ENCODE results near the gene SPRED3.
"Not testable (repeated sequence)": the region's sequence is repeated elsewhere in the genome, so short reads cannot be mapped to it uniquely, and the experiment has no call there.

Gene SPRED3

DNA sequence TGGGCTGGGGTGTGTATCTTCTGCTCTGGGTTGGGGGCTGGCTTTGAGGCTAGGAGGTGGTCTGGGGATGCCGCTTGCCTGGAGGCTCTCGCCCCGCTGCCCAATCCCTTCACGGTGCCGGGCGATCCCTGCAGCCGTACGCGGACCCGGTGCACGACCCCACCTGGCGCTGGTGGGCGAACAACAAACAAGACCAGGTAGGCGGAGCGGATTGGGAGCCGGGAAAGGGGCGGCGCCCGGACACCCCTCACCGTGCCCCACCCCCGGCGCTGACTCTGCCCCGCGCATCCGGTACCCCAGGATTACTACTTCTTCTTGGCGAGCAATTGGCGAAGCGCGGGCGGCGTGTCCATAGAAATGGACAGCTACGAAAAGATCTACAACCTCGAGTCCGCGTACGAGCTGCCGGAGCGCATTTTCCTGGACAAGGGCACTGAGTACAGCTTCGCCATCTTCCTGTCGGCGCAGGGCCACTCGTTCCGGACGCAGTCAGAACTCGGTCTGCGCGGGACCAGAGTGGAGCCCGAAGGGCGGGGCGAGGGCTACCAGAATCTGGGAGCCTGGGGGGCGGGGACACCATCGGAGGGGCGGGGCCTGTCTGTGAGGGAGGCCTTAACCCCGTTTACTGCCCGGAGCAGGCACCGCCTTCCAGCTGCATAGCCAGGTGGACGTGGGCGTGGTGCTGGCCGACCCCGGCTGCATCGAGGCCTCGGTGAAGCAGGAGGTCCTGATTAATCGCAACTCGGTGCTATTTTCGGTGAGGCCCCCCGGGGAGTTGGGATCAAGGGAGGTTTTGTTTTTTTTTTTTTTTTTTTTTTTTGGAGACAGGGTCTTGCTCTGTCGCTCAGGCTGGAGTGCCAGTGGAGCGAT lies 26.2 kb upstream of the SPRED3 start:
- no peaks in the 10 kb centered on the region; the same call in 1 of the 2 replicates for H4K20me1 ChIP-seq (ENCODE audit: insufficient read depth, low read length)
- no peaks in the 10 kb centered on the region for H3K36me3 ChIP-seq (ENCODE audit: insufficient read depth, low read length)
- H3K27ac ChIP-seq (ENCODE audit: low read length) = no peak overlapping the region
- no peak overlapping the region for H3K4me3 ChIP-seq (ENCODE audit: low read depth in 1 of 2, low read length in 2 of 2)
- no peaks in the 10 kb centered on the region for H3K4me1 ChIP-seq (ENCODE audit: insufficient read depth, low read length)
- DNase-seq (no peak), ATAC-seq (ENCODE audit: insufficient read depth, low read depth) (no peak)
- H3K4me2 ChIP-seq (ENCODE audit: insufficient read depth, low read length) = no peak overlapping the region
- TF ChIP-seq, protein P1, sequence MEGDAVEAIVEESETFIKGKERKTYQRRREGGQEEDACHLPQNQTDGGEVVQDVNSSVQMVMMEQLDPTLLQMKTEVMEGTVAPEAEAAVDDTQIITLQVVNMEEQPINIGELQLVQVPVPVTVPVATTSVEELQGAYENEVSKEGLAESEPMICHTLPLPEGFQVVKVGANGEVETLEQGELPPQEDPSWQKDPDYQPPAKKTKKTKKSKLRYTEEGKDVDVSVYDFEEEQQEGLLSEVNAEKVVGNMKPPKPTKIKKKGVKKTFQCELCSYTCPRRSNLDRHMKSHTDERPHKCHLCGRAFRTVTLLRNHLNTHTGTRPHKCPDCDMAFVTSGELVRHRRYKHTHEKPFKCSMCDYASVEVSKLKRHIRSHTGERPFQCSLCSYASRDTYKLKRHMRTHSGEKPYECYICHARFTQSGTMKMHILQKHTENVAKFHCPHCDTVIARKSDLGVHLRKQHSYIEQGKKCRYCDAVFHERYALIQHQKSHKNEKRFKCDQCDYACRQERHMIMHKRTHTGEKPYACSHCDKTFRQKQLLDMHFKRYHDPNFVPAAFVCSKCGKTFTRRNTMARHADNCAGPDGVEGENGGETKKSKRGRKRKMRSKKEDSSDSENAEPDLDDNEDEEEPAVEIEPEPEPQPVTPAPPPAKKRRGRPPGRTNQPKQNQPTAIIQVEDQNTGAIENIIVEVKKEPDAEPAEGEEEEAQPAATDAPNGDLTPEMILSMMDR (IDR thresholded peaks at IDR 0.05; ENCODE audit: borderline replicate concordance, extremely low read depth, low read length, poor library complexity, severe bottlenecking) = no peak
- no peak for TF ChIP-seq EZH2 (IDR thresholded peaks at IDR 0.05; ENCODE audit: borderline replicate concordance, low read depth, low read length, severe bottlenecking)
- H3K9ac ChIP-seq (ENCODE audit: low read depth, low read length) = no peak overlapping the region
- no peaks in the 10 kb centered on the region for H3K79me2 ChIP-seq (ENCODE audit: insufficient read depth, low read length)
- H2AFZ ChIP-seq (ENCODE audit: low read depth, low read length) = no peak overlapping the region
- H3K27me3 ChIP-seq (ENCODE audit: insufficient read depth, low read length, poor library complexity) = peaks cover 4% of the 10 kb centered on the region
- H3K9me3 ChIP-seq (ENCODE audit: insufficient read depth, low read length, severe bottlenecking) = peaks cover 4% of the 10 kb centered on the region

DNA sequence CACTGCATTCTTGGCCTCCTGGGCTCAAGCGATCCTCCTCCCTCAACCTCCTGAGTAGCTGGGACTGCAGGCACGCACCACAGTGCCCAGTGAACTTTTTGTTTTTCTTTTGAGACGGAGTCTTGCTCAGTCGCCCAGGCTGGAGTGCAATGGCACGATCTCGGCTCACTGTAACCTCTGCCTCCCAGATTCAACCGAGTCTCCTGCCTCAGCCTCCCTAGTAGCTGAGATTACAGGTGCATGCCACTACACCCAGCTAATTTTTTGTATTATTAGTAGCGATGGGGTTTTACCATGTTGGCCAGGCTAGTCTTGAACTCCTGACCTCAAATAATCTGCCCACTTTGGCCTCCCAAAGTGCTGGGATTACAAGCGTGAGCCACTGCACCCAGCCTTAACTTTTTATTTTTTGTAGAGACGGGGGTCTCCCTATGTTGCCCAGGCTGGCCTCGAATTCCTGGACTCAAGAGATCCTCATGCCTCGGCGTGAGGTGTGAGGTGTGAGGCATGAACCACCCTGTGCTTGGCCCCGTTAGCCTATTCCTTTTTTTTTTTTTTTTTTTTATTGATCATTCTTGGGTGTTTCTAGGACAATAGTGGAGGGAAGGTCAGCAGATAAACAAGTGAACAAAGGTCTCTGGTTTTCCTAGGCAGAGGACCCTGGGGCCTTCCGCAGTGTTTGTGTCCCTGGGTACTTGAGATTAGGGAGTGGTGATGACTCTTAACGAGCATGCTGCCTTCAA lies 25.4 kb upstream of the SPRED3 start:
- H3K27ac ChIP-seq (ENCODE audit: low read length); H3K4me2 ChIP-seq (ENCODE audit: insufficient read depth, low read length); H3K9ac ChIP-seq (ENCODE audit: low read depth, low read length); H3K79me2 ChIP-seq (ENCODE audit: insufficient read depth, low read length); H3K4me1 ChIP-seq (ENCODE audit: insufficient read depth, low read length); DNase-seq; H4K20me1 ChIP-seq (ENCODE audit: insufficient read depth, low read length); H3K36me3 ChIP-seq (ENCODE audit: insufficient read depth, low read length); ATAC-seq (ENCODE audit: insufficient read depth, low read depth); H3K4me3 ChIP-seq (ENCODE audit: low read depth in 1 of 2, low read length in 2 of 2); H2AFZ ChIP-seq (ENCODE audit: low read depth, low read length); H3K9me3 ChIP-seq (ENCODE audit: insufficient read depth, low read length, severe bottlenecking); H3K27me3 ChIP-seq (ENCODE audit: insufficient read depth, low read length, poor library complexity): not testable (repeated sequence)

DNA sequence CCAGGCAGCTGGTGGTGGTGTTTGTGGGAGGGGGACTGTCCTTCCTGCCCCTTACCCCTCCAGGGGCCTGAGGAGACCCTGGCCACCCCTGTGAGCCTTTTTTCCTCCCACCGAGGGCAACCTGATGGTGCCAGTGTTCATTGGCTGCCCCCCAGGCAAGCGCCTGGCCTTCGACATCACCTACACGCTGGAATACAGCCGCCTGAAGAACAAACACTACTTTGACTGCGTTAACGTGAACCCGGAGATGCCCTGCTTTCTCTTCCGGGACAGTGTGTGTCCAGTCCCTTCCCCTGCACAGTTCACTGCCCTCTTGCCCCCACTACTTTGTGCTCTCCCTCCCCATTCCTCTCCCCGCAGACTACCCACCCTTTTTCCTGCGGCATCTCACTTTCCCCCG lies 21.5 kb upstream of the SPRED3 start:
- no peaks in the 10 kb centered on the region; the same call in 1 of the 2 replicates for H4K20me1 ChIP-seq (ENCODE audit: insufficient read depth, low read length)
- no peak for TF ChIP-seq EZH2 (IDR thresholded peaks at IDR 0.05; ENCODE audit: borderline replicate concordance, low read depth, low read length, severe bottlenecking)
- TF ChIP-seq, protein P1 (IDR thresholded peaks at IDR 0.05; ENCODE audit: borderline replicate concordance, extremely low read depth, low read length, poor library complexity, severe bottlenecking) = no peak

DNA sequence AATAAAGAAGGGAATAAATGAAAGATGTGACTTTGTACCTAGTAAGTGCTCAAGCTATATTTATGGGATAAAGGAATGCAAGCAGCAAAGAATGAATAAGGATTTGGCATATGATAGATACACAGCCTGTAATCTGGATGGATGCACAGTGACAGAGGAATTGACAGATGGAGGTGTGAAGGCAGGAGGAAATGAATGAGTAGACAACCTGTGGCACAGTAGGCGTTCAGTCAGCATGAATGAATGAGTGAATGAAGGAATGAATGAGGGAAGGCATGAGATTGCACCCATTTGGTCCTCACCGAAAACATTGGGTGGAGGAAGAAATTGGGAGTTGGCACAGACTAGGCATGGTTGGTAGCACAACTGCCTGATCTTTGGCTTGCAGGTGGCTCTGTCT lies 18.9 kb upstream of the SPRED3 start:
- Histone ChIP-seq H3K4me2 (ENCODE audit: insufficient read depth, low read length) (no peak overlapping the region), H3K4me3 (ENCODE audit: low read depth in 1 of 2, low read length in 2 of 2) (no peak overlapping the region), H3K9me3 (ENCODE audit: insufficient read depth, low read length, severe bottlenecking) (peaks cover 3% of the 10 kb centered on the region), H3K27me3 (ENCODE audit: insufficient read depth, low read length, poor library complexity) (no peaks in the 10 kb centered on the region), H3K9ac (ENCODE audit: low read depth, low read length) (no peak overlapping the region), H3K79me2 (ENCODE audit: insufficient read depth, low read length) (no peaks in the 10 kb centered on the region; the same call in 1 of the 2 replicates), H3K36me3 (ENCODE audit: insufficient read depth, low read length) (no peaks in the 10 kb centered on the region), H3K27ac (ENCODE audit: low read length) (no peak overlapping the region), H4K20me1 (ENCODE audit: insufficient read depth, low read length) (no peaks in the 10 kb centered on the region; the same call in 1 of the 2 replicates), H3K4me1 (ENCODE audit: insufficient read depth, low read length) (peaks cover 7% of the 10 kb centered on the region), H2AFZ (ENCODE audit: low read depth, low read length) (no peak overlapping the region)
- no peak for ATAC-seq (ENCODE audit: insufficient read depth, low read depth)
- no peak for TF ChIP-seq EZH2 (IDR thresholded peaks at IDR 0.05; ENCODE audit: borderline replicate concordance, low read depth, low read length, severe bottlenecking)
- TF ChIP-seq, protein P1 (IDR thresholded peaks at IDR 0.05; ENCODE audit: borderline replicate concordance, extremely low read depth, low read length, poor library complexity, severe bottlenecking) = no peak
- no peak for DNase-seq

More for the DNA sequence above, 21.5 kb upstream of the SPRED3 start:
- no peak for ATAC-seq (ENCODE audit: insufficient read depth, low read depth)
- no peak overlapping the region for H3K27ac ChIP-seq (ENCODE audit: low read length)
- no peak for DNase-seq
- no peak overlapping the region for H3K9ac ChIP-seq (ENCODE audit: low read depth, low read length)
- no peaks in the 10 kb centered on the region for H3K36me3 ChIP-seq (ENCODE audit: insufficient read depth, low read length)
- no peak overlapping the region for H3K4me3 ChIP-seq (ENCODE audit: low read depth in 1 of 2, low read length in 2 of 2)
- H3K4me1 ChIP-seq (ENCODE audit: insufficient read depth, low read length) = no peaks in the 10 kb centered on the region
- H2AFZ ChIP-seq (ENCODE audit: low read depth, low read length) = no peak overlapping the region
- no peaks in the 10 kb centered on the region for H3K79me2 ChIP-seq (ENCODE audit: insufficient read depth, low read length)
- peaks cover 4% of the 10 kb centered on the region for H3K9me3 ChIP-seq (ENCODE audit: insufficient read depth, low read length, severe bottlenecking)
- H3K27me3 ChIP-seq (ENCODE audit: insufficient read depth, low read length, poor library complexity) = no peaks in the 10 kb centered on the region
- no peak overlapping the region for H3K4me2 ChIP-seq (ENCODE audit: insufficient read depth, low read length)

All from DND-41 (cell line).